ENCODE measurements around the gene BBX.
A peak's percentile ranks its signal among the peaks of the same experiment; 100 is the strongest.

Gene BBX

DNA sequence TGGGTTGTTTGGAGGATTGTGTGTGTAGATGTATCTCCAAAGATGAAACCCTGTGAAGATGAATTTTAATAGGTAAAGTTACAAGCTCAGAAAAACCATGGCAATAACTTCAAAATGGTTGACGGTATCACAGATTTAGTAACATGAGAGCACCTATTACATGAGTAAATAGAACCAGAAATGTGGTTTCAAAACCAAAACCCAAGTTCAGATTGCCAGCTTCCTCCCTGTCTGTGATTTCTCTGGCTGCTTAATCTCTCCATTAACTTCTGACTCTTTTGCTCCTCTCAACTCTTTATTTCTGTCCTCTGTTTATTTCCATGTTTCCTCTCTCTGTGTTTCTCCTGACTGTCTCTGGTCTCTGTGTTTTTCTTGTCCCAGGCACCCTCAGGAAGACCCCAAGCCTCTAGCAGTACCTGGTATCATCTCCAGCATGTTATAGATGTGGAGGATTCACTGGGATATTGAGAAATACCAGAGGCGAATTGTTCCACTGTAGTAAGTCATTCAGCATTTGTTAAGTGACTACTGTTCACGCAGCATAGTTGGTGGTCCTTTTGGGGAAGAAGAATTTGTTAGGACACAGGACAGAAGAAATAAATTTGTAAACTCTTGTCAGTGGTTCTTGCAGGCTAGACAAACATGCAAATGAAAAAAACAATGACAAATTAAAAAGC is 138.8 kb downstream of the BBX start:
- no peak for DNase-seq

DNA sequence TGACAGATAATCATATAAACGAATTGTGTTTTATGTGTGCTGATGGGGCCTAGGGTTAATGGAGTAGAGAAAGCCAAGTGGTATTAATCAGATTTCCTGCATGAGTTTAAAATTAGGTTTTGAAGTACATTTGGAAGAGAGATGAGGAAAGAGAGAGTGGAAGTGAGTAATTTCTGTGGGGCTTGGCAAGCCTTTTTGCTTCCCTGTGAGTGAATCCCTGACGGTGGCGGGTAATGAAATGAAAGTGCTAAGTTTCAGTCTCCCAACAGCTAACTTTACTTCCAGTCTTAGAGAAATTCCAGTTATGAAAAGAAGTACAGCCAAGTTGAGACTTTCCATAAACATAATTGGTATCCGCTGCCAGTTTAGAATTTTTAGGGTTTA is 139.4 kb downstream of the BBX start:
- DNase-seq, result no peak

DNA sequence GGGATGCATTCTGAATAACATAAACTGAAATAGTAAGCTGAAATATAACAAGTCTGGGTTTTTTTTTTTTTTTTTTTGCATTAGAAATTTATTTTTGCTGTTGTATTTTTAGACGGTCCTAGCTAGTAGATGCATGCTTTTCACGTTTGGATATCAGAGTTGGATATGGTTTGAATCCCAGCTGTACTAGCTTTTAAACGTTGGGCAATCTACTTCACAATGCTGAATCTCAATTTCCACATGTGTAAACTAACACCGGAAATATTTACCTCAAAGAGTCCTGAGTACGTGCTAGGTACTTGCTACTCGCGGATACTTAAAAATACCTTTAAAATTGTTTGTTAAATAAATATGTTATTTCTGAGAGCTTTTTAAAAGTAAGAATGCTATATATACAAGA is 139.8 kb downstream of the BBX start:
- no peak for DNase-seq

DNA sequence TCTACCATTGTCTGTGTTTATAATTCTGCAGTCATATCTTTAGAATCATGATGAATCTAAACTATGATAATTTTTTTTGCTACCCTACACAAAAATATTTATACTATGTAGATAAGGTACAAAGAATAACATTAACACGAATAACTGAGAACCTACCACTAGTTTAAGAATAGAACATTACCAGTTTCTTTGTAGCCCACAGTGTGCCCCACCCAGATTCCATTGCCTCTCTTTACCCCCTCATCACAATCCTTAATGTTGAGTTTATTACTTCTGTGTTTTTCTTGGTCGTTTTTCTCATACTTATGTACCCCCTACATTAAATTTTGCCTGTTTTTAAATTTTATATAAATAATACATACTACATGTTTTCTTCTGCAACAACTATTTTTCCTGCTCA is 140.5 kb downstream of the BBX start:
- DNase-seq, result no peak

DNA sequence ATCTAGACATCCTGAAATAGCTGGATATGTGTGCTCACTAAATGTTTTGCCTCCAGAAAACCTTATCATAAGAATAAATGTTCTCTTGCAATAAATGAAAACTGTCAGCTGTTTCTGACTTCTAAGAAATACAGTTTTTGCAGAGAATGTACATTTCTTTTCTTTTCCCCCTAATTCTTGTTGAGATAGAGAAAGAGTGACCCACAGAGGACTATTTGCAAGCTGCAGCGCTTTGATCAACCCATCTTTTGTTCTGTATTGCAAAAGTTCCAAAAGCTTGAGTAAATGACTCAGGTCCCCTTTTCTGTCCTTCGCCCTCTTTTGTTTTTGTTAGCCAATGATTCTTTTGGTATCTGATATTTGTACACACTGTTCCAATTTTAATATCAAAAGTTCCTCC is 141.9 kb downstream of the BBX start:
- DNase-seq, result no peak

DNA sequence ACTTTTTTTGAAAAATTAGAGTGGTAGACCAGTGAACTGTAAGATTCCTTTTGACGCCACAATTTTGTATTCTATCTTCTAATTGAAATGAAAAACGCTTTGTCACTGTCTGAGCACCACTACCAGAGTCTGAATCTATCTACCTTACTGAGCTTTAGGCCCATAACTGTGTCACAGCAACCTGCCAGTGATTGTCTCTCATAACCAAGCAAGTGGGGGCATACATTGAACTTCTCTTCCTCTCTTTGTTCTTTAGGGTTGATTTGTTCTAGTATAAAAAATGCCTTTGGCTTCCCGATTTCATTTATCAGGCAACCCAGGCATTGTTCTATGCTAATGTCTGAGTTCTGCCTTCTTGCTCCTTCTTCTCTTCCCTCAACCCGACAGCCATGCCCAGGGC is 142.6 kb downstream of the BBX start:
- no peak for DNase-seq

DNA sequence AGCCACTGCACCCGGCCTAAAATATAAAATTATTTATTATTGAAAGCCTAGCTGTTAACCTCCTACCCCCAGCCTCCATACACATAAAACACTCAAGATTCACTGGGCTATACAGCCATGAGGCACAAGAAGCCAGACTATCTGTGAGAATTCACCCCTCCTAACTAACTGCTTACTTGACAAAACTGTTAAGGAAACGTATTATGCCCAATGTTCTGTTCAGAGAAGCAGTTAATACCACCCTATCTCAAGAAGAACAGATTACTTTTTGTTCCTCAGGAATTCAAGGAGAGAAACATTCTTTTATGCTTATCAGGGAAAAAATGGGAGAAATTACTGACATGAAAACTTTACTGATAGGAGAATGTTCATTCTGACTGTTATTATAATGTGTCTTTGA is 144.1 kb downstream of the BBX start:
- no peak for DNase-seq

DNA sequence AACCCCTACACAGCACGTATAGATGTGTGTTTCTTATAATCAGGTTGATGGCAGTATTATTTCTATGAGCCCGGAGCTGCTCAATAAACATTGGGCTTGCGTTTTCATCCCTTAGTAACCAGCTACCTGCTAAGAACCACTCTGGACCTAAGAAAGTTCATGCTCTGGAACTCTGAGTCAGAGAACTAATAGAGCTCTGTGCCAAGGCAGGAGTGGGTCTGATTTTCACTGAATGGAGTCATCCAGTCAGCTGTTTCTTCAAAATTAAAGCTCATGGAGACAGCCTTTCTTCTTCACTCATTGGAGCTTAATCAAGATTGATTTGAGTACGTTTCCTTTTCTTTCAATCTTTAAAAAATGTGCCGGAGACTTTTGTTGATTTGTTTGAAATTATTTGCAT is 145.7 kb downstream of the BBX start:
- DNase-seq, result no peak

DNA sequence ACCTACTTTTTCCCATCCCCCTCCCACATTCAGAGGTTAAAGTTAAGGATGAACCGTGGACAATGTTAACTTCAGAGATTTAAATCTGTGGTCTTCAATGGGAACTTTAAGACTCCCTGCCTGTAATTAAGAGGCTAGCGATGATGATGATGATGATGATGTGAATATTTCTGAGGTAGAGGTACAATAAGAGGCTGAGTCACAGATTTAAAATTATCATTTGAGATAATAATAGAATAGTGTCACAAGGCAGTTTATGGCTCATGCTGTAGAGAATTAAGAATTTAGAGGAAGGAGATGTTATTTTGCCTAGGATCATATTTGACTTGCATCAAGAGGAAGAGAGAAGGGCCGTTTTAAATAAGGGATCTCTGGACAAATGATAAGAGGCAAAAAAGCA is 146.2 kb downstream of the BBX start:
- DNase-seq, result no peak

DNA sequence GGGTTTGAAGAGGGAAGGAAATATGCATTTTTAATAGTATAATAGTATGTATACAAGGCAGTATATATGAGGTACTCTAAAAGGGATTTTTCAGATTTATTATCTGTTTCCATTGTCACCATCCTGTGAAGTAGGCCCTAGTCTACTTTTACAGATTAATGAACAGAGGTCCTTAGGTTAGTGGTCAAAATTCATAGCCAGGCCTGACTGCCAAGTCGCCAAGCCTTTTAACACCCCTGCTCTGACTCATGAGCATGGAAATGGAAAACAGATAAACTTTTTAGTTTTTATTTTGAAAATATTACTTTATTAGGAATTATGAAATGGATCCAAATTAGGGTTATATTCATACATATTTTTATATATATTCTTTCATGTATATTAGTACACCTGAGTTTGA is 146.9 kb downstream of the BBX start:
- no peak for DNase-seq

DNA sequence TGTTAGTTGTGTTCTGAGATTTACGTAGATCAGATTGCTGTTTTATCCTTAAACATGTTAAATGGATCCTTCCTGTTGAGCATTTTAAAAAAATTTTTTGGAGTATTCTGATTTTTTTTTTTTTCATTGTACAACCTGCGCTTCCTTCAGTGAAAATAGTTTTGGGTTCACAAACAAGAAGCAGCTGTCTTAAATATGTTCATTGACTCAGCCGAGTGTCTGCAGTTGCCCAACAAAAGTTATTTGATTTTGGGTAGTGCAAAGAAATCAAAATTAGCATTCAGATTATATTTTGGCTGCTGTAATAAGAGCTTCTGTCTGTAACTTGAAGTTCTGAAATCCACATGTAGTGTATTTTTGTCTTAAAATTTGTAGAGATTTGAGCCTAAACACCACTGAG is 148.2 kb downstream of the BBX start:
- DNase-seq, result no peak

DNA sequence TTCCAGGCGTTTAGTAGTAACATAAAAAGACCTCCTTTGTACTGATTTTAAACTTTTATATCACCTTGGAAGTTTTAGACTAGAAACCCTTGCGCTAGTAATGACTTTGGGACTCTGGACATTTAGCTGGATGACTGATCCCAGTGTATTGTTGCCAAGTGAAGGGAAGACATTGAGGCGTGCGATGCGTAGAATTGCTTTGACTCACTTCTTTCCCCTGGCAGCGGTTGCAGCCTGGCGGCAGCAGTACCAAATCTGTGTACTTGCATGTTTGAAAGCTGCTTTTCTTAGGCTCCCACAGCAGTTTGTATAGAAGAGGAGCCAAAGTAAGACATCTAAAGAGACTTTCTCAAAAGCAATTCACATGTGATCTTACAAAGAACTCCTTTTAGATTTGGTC is 151.6 kb downstream of the BBX start:
- DNase-seq, result no peak

DNA sequence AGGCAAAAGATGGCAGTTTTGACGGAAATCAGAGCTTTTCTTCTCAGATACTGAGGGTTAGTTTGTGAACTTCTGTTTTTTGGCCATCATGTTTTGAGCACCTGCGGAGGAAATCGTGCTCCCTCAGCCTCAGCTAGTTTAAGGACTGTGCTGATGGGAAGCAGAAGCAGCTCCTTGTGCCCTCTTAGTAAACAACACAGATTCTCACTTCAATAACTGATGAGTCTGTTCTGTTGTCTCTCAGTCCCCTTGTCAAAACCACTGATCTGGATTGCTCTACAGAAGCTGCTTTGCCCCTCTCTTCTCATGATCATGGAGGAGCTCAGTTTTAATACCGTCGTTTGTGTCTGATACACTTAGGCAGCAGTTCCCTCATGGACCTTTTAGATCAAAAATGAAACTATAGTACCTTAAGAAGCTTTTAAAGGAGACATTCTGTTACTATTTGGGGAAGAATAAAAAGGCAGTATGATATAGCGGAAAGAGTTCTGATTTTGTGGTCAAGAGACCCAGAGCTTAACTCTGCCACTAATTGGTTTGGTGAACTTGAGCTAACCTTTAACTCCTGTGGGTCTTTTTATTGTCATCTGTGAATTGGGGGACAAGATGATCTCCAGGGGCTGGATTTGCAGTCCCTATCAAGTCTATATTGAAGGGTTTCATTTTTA is 152.6 kb downstream of the BBX start:
- DNase-seq, result no peak

DNA sequence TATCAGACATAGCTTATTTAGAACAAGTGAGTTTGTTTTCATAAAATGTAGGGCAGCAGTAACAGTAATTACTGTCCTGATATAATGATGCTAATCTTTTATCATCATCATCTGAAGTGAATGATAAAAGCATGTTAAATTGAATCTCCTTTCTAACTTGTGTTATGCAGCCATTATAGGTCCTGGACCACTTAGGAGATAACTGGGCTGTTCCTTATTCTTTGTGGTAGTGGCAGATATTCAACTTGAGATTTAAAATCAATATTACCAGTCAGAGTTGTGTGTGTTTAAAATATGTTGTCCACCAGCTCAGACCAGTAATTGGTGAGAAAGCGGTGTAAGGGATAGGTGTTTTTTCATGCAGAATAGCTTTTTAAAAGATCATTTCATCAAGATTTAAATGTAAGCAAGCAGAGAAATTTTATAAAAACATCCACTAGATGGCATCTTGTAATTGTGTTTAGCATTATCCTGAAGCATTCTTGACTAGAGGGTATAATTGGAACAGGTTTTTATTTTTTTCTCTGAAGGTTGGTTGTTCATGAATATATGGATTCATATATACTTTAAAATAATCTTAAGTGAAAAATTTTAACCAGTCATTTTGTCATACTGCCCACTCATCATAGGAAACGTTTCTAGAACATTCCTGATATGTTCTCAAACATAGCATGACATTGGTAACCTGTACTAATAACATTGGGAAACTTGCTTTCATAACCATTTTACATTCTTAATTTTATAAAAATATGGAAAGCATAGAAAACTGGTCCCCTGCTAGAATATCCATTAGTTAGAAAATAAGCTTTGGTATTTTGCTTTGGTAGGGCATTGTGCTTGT is 153.9 kb downstream of the BBX start:
- peak; percentile 68 for DNase-seq

DNA sequence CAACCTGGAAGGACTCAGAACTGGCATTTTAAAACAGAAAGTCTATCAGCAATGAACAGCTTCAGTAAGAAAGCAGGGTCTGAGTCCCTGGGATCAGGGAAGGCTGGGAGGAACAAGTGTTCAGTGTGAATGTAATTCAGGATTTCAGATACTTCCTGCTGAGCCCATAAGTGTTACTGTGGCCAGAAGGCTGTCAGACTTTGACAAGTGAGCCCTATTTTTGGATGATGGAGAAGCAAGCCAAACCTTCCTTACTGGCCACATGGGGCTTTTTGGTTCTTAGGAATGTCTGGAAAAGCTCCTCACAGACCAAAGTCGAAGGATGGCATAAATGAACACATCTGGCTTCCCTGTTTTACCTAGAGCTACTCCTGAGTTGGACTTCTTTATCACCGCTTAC is 157.2 kb downstream of the BBX start:
- no peak for DNase-seq

DNA sequence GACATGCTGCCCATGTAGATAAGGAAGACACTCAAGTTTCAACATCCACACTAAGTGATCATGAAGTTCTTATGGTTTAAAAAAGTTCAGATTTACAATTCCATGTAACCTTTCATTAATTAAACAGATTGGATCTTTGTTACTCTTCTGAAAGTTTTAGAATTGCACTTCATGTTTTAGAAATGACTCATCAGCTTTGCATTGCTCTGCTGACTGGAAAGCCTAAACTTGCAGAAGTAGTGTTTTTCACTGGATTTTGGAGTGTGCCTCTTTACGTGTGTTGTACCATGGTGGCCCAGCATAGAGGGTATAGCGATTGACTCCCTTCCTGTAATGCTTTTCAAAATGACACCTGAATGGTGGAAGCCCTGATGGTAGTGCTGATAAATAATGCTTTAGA is 157.9 kb downstream of the BBX start:
- no peak for DNase-seq

DNA sequence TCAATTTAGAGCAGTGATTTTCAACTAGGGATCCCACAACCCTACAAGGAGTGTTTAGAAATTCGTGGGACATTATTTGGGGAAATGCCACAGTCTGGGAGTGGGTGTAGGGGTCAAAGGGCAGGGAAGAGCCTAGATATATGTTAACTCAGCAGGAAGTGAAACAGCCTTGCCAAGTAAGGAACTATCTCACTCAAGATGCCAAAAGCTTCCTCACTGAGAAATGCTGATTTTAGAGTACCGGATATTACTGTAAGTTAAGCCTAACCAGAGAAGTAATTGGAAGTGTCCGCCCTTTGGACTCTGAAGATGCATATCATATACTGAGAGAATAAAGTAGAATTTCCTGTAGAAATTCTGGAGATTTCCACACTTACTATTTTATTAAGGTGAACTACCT is 158.6 kb downstream of the BBX start:
- DNase-seq, result no peak

DNA sequence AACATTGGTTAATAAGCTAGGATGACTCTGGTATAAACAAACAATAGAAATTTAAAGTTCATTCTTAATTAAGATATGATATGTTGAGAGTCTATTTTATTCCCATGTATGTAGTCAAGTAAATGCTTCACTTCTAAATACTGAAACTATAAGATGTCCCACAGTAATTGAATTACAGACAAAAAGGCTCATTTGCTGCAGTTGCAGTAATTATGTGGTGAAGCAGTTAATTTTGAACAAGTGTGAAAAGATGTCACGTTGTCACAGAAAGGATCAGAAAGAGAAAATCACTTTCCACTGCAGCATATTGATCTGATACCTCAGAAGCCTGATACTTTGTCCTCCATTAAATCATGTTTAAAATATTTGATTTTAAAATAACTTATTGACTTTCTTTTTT is 159.8 kb downstream of the BBX start:
- no peak for DNase-seq

DNA sequence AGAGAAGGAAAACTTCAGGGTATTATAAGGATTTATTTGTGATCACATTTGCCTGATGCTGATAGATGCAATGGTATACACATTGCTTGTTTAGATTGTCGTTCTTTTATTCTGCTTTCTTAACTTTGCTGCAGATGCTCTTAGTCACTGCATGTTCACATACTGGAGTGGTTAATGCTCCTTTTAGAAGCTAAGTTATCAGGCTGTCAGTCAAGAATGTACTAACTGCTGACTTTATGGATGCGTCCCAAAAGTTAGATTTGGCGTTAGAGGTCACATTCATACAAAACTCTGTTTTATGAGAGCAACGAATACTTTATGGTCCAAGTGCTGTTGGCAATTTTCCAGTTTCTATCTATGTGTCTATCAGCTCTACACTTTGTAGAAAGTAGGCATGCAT is 160.7 kb downstream of the BBX start:
- DNase-seq, result no peak

DNA sequence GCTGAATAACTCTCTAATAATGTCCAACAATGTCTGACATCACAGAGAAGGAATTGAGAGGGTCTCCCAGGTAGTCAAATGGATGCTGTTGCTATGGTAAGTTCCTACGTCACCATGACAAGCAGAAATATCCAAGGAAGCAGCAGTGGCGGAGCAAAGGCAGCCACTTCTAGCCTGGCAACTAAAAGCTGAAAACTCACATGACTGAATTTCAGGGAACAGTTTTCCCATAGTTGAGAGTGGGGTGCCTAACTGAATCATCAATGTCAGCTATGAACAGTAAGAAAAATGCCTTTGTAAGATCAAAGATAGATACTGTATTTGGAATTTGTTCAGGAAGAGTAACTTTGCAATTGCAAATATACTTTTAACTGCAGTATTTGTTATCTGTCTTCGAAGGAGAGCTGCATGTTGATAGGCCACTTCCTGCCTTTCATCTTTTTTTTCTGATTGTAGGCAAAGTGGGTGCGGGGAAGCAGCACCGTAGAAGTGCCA is 161.7 kb downstream of the BBX start:
- DNase-seq, result no peak

DNA sequence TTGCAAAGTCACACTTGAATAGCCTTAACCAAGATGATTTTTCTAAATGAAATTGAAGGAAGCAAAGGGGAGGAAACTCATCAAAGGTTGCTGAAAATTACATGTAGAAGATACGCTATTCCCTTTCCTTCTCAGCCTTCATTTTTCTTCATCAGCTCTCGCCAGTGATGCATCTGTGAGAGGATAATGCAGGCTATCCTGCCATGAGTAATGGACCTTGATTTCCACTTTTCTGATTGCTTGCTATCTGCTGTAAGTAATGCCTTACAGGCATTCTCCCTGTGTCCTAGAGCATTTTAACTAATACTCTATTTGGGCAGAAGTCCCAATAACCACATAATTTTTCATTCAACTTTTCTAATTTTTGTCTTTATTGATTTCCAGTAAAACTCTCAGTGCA is 162.6 kb downstream of the BBX start:
- DNase-seq, result no peak

DNA sequence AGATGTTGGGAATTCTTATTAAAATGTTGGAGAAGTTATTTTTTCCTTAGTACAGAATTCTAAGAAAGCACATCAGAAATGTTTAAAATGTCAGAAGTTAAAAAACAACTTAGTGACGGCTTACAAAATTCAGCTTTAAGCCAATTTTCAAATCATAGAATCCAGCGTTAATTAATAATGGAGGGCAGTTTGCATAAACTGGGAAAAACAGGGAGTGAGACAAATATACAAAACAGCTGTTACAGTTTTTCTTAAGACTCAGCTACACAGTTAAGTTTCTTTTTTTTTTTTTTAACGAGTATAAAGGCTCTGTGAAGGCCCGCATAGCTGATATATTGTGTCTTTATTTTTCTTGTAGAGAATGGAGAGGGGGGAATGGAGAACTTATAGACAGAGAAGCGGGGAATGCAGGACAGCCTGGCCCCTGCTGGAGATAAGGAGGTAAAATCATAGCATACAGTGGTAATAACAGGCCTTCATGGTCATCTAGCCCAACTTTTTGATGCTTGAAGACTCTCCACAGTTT is 164.4 kb downstream of the BBX start:
- no peak for DNase-seq

DNA sequence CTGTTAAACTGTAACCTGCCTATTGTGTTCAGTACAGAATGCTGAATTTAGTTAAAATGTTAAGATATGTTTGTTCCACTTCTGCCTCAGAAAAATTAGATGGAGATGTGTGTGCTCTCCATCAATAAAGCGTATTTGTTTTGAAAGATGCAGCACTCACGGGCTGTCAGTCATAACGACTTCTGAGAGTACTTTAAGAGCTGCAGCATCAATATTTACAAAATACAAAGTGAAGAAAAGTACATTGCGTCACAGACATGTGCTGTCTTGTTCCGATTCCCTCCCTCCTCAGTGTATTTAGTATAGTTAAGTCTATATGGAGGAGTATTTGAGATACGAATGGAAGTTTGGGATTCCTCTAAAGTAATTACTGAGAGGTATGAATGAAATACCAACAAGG is 166.6 kb downstream of the BBX start:
- no peak for DNase-seq

All from NCI-H1105 treated with DMSO at 0.1 percent for 48 hours (cell line).